Measurements from ENCODE around the gene BID.

GRCh38 chr22:17743661-17744411, 30.4 kb downstream of the BID start:
- TF ChIP-seq CTCF (IDR thresholded peaks at IDR 0.05) (no peak), TCF7L2 (IDR thresholded peaks at IDR 0.05; ENCODE audit: low read depth, low read length) (no peak), POLR2AphosphoS5 (IDR thresholded peaks at IDR 0.05; ENCODE audit: low read depth, low read length) (peak; percentile 29; the same call in 1 of the 2 replicates), SIN3A (IDR thresholded peaks at IDR 0.05; ENCODE audit: borderline replicate concordance, insufficient read depth, low read depth, low read length) (no peak), REST (IDR thresholded peaks at IDR 0.05; ENCODE audit: insufficient read depth in 1 of 2, low read depth in 2 of 2, low read length in 1 of 2) (no peak)
